HG03460 (cell line): ENCODE data around the gene PRR20G.
"Not testable (repeated sequence)": the region's sequence is repeated elsewhere in the genome, so short reads cannot be mapped to it uniquely, and the experiment has no call there.

Experiments used
- ATAC-seq: cut with Tn5 transposase; IDR thresholded peaks from one replicate; pipeline ENCODE4 v1.9.1; 2021; ENCODE audit not compliant: unreplicated experiment

PRR20G gene

DNA sequence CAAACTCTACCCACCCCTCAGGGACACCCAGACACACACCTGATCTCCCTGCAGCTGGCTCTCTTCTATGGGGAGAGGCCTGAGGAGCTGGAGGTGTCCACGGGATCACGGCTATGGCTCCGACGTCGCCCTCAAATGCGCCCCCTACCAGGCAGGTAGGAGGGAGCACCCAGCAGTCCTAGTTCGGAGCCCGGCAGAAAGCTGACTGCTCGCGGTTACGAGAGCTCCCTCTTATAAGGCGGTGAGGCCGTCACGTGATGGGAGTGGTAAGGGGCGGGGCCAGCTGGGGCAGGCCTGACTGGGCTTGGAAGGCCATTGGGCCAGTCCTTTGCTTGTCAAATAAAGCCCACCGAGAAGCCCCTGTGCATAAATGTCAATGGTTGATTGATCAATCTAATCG, at the start of gene PRR20G:
PRR20G (minus strand) TSS at position 207 of the 400 bp plus-strand sequence. CDS start 681 bp downstream, outside the sequence.
- no peak for ATAC-seq

DNA sequence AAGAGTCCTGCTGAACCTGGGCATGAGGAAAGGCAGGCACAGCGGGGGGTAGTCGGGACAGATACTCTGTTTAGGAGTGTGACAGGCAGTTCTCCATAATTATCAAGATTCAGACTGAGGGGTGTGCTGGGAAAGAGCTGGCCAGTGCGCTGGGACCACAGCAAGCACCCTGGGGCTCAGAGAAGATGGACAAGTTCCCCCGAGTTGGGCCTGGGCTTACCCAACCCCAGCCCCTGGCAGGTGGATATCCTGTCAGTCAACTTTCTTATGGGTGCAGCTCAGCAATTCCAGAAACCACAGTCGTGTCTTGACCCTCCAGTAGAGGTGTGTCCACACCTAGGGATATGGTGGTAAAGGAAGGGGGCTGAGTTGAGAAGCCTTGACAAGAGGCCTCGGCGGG, 49.2 kb upstream of the PRR20G start:
- ATAC-seq, result no peak

DNA sequence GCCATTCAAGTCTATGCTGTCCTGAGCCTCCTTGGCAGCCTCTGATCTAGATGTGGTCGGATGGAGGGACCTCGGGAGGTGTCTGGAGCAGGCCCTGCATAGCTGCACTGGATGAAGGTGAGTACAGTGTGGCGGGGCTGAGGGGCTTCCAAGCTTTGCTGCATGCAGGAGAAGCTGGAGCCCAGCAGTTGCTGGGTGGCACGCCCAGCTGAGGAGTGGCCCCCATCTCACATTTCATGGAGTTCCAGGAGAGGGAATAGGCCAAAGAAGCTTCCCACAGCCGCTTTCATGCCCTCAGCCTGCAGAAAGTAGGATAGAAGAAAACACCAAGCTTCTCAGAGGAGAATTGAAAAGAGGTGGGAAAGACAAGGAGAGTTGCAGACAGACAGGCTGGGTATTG, 48.3 kb upstream of the PRR20G start:
- no peak for ATAC-seq

DNA sequence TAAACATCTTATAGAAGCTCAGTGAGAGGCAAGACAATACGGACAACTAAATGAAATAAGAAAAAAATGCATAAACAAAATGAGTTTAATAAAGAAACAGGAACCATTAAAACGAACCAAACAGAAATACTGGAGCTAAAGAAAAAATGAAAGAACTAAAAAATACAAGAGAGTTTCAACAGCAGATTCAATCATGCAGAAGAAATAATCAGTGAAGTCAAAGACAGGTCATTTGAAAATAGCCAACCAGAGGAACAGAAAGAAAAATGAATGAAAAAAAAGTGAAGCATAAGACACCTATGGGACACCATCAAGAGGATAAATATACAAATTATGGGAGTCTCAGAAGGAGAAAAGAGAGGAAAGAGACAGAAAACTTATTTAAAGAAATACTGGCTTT, 42.5 kb upstream of the PRR20G start:
- ATAC-seq, result no peak

DNA sequence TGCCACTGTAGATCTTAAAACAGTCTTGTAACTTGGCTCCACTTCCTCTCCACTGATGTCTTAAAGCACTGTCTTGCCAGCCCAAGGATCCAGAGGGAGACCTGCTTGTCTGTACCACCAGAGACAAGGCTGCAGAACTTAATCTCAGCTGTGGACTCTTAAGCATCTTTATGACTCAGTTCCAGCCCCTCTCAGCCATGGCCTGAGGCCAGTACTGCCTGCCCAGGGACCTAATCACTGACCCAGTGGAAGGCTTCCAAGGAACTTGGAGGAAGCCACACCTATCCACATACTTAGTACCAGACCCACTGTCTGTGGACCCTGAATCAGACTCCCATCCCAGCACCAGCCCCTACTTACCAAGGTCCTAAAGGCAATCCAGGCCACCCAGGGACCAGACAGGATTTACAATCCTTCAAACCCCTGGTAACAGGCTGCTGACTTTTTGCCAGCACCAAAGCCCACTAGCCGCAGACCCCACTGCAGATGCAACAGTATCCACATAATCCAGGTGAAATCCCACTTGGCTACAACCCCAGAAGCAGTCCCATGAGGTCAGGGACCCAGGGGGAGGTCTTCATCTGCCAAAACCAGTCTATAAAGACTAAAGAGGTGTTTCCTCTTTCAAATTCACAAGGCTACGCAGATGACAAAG, 41.9 kb upstream of the PRR20G start:
- no peak for ATAC-seq

DNA sequence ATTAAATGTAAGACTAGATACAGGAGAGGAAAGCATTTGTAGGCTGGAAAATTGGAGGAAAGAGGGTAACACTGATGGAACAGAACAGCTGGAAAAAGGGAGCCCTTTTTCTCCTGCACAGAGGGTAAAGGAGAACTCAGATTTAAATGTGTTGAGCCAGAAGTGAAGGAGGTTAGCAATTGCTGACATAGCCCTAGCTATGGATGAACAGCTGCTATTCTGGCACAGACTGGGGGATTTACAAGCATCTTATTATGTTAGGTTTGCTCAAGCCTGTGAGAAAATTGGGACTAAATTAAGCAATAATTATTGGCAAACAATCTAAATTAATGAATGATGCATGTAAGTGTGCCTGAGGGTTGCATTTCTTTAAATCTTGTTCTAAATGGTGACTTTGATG, 40.6 kb upstream of the PRR20G start:
- no peak for ATAC-seq

DNA sequence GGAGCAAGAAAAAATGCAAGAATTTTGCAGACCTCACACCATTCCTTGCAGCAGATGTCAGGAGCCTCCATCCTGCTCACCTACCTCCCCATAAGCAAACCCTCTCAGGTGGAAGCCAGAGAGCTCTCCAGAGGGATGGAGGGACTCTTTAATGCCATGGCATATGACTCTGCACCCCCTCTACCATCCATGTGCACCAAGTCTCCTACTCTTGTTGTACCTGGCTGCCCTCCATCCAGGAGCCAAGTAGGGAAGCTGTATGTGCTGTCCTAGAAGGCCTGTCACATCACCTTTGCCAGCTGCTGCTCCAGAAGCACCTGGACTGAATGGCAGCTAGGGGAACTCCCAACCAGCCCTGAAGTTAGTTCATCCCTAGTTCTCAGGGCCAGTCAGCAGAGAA, 38.5 kb upstream of the PRR20G start:
- no peak for ATAC-seq

DNA sequence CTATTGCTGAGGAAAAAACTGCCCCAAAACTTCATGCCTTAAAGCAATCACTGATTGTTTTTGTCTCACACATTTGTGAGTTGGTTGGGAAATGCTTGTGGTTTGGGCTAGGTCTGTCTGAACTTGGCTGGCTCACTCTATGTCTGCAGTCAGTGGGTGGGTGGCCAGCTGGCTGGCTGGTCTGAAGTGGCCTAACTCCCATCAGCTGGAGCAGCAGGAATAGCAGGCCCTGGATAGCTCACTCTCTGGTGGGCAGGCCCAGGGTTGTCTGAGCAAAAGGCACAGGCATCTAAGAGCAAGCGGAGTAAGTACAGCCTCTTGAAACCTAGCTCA, 37.7 kb upstream of the PRR20G start:
- ATAC-seq, result no peak

DNA sequence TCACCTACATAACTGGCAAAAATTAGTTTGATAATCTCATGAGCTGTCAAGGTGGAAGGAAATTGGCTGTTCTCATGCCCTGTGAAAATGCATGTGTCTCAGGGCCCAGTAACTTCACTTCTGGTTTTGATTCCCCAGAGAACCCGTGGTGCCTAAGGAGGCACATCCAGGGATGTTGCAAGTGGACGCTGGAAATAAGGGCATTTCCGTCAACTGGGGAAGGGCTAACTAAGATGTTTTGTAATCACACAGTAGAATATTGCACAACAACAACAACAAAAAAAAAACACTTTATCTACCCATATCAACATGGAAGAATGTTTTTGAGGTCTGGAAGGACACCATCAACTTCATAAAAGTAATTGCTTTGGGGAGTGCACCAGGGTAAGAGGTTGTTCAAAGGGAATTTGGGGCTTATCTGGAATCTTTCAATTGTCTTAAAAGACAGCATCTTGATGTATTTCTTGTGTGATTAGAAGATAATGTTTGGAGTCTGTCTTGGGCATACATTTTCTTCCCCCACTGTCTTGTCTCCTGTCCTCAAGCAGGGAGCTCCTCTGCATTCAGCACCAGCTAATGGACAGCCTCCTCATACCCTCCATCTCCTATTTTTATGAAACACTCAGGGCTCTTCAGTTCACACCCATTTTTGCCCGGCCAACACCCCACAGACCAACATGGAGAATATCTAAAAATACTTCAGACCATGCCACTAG, 37.2 kb upstream of the PRR20G start:
- no peak for ATAC-seq

DNA sequence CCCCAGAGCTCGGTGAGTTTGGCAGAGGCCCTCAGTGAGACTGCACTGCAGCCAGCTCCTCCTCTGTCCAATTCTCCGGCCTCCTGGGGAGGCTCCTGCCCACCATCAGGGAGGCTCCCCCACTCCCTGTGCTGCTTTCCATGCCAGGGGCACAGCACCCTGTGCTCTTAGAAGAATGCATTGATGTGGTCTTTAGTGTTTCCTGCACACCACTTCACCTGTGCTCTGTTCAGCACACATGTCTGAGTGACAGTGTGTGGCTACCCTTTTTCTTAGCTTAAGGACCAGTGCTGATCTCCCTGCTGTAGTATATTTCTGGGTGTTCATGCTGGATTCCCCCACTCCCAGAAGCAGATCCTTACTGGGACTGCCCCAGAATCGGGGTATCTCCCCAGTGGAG, 36.2 kb upstream of the PRR20G start:
- no peak for ATAC-seq

DNA sequence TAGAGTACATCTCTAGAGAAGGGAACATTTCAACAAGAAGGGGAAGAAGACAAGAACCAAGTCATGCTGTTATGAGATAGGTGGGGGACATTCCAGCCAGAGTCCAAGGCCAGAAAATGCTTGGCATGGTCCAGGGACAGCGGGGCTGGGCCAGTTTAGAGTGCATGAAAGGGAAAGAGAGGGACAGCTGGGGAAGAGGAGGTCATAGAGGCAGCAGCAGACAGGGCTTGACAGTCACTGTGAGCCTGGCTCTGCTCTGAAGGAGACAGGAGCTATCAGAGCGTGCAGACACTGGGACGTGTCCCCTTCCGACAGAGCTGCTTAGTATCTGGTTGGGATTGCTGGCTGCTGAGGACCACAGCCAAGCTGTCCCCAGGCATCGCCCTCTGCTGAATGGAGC, 35.7 kb upstream of the PRR20G start:
- ATAC-seq, result no peak

DNA sequence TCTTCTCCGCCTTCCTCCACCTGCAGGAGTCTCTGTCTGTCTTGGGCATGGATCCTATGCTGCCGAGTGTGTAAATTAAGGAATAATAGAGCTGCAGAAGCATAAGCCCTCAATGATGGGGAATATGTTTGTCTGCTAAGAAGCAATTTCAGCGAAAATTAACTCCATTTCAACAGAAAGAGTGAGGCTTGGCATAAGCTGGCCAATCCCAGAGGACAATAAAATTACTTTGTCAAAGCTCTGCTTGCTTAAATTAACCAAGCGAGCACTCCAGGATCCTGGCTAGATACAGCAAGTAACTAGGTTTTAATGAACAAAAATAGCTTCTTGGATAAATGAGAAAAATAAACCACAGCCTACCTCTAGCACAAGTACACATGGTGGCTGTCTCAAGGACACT, 33.5 kb upstream of the PRR20G start:
- ATAC-seq, result no peak

DNA sequence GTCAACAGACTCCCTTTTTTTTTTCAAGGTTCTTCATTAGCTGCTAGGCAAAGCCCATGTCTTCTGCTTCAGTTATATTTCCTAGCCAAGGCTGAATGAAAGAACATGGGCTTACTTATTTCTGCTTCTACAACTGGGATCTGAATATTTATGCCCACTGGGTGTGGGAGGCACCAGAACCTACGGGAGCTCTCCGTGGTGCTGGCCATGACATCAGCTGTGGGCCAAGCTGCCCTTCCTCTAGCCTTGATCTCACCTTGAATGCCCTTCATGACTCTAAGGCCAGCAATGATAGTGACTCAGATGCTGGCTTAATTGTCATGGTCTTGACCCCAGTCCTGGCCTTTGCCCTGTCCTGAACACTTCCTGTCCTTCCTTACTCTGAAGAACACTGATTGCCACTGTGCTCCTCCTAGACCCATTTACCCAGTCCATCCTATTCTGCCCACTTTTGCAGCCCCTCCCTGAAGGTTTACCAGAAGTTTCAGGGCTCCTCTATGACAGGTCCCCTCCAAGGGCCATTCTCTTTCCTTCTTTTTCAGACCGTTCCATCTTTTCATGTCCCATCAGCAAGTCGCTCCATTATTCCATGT, 32.8 kb upstream of the PRR20G start:
- no peak for ATAC-seq

DNA sequence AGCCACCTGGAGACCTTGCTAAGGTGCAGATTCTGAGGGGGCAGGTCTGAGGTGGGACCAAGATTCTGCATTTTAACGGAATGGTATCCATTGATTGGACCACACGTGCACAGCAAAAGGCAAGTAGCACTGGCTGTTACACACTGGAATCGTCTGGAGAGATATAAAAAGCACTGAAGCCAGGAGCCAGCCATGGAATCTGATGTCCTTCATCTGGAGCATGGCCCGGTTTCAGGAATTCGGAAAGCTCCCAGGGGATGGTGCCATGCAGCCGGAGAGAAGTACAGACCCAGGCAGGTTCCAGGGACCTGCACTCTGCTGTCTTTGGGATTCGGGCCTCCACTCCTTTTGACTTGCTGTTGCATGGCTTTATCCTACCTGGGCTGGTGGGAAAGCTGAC, 28.8 kb upstream of the PRR20G start:
- no peak for ATAC-seq

DNA sequence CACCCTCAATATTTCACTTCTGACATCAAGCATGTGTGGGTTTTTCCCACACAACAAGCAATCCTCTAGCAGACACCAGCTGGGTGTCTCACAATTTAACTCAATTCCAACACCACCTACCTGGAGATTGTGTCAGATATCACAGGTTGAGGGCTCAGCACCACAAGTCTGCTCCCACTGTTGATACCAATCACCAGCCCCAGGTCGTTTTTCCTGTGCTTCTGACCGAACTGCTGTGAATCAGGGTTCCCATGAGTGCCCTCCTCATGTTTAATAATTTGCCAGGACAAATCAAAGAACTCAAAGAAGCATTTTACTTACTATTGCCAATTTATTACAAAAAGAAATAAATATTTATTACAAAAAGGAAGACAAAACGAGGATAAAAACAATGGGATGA, 25.0 kb upstream of the PRR20G start:
- ATAC-seq, result no peak

DNA sequence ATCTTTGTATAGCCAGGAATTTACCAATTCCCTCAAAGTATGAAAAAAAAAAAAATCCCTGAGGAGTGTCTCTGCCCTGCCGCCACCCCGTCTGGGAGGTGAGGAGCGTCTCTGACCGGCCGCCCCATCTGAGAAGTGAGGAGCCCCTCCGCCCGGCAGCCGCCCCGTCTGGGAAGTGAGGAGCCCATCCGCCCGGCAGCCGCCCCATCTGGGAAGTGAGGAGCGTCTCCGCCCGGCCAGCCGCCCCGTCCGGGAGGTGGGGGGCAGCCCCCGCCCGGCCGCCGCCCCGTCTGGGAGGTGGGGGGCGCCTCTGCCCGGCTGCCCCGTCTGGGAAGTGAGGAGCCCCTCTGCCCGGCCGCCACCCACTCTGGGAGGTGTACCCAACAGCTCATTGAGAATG, 21.0 kb upstream of the PRR20G start:
- not testable (repeated sequence) for ATAC-seq

DNA sequence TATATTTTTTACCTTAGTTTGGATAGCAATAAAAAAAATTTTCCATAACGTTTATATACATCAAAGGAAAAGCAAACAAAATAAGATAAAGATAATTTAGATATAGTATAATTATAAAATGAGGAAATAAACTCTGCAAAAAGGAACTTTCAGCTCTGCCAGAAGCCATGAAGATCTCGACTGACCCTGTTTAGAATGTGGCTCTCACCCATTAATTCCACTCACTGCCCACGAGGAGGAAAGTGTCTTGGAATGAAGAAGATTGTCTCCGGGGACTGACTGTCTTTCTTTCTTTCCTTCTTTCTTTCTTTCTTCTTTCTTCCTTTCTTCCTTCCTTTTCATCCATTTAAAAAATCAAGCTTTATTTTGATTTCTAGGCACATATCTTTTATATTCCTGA, 20.1 kb upstream of the PRR20G start:
- ATAC-seq, result no peak

DNA sequence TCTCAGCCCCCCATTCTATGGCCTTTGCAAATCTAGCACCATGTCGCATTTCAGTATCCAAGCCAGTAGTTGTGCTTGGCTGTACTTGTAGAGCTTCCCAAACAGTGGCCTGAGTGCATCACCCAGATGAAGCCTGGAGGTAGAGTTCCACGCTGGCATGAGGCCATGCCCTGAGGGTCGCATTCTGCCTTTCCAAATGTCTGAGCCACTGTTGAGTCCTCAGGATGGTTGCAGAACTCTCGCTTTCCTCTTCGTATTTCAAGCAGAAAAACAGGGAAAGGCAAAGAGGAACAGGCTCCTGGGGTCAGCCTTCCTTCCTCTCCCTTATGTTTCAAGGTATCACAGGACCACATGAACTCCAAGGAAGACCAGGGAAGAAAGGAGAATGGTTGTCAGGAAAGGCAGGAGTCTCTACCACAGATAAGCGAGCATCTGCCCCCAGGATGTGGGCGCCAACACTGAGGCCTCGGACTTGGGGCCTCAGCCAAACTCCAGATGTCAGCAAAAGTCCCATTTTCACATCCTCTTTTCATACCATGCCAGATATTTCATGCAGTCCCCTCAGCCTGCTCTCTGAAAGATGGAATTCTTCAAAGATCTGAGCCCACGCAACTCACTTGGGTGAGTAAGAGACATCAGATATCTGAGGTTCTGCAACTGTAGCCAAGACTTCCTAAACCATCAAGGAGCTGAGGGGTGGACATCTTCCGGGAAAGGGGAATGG, 19.4 kb upstream of the PRR20G start:
- no peak for ATAC-seq

DNA sequence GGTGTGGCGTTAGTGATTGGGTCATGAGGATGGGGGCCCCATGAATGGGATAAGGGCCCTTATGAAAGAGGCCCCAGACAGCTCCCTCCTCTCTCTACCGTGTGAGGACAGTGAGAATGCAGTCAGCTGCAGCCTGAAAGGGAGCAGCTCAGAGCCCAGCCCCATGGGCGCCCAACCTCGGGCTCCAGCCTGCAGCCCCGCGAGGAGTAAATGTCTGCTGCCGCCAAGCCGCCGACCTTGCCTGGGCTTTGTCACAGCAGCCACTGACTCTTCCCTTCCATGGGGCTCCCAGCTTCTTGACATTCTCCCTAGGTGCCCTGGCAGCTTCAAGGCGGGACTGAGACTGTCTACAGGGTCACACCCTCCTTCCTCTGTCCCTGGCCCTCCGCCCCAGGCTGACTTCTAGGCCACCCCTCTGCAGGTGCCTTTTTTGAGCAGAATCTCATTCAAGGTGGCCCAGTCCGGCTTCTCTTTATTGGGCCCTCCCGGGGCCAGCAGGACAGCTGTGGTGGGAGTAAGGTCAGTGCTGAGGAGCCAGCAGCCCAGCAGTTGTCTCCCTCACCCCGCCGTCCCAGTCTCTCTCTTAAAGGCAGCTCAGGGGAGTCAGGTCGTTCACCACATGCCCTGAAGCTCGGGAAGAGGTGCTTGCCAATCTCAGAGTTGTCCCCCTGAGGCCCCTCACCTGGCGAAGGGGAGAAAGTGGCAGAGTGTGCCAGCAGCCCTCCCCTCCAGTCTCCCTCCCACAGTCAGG, 18.7 kb upstream of the PRR20G start:
- no peak for ATAC-seq

DNA sequence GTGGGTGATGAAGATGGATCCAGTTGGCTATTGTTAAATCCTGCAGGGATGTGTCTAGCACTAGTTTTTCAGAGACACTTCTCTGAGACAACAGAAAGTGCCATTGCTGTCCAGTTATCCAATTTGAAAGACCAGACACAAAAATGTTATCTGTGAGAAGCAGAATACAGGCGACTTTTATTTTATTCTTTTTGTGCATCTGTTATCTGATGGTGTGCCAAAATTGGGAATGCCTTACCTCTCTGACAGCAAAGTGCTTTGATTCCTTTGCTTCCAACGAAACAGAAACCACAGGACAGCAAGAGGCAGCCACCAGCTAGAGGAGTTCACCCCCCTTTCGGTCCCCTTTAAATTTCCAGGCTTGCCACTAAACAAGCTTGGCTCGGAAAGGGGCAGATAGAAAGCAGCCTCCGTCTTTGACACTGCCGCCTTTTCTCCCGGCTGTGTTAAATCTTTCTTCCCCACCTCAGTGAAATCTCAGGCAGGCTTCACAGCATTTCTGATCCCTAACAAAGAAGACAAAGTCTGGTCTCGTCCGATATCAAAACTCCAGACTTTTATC, 17.7 kb upstream of the PRR20G start:
- no peak for ATAC-seq
